Trophoblast cell (in vitro differentiated cells and primary cell): ENCODE measurements around the gene DNAJC4.

Source experiments
- DNase-seq, 2 donors: peaks; one replicate each; pipeline ENCODE4 v3.0.0-alpha.2; 2016
- H2AFZ ChIP-seq: 2 replicates; pipeline ENCODE4 v1.6.1; 2013; ENCODE audit warnings: low read length, moderate library complexity, mild to moderate bottlenecking; ENCODE audit not compliant: insufficient read depth, poor library complexity
- H2AK5ac ChIP-seq: 2 replicates; pipeline ENCODE4 v1.6.1; 2013; ENCODE audit warnings: mild to moderate bottlenecking, low read length
- H2BK120ac ChIP-seq: 2 replicates; pipeline ENCODE4 v1.6.1; 2013; ENCODE audit warnings: low read length, mild to moderate bottlenecking, moderate library complexity; ENCODE audit not compliant: insufficient read depth, poor library complexity
- H2BK12ac ChIP-seq: 2 replicates; pipeline ENCODE4 v1.6.1; 2013; ENCODE audit warnings: mild to moderate bottlenecking, low read length, moderate library complexity
- H2BK5ac ChIP-seq: 2 replicates; pipeline ENCODE4 v1.6.1; 2013; ENCODE audit warnings: low read length, low read depth, moderate library complexity, mild to moderate bottlenecking; ENCODE audit not compliant: poor library complexity
- H3K14ac ChIP-seq: 2 replicates; pipeline ENCODE4 v1.6.1; 2013; ENCODE audit warnings: mild to moderate bottlenecking, low read length
- H3K18ac ChIP-seq: 2 replicates; pipeline ENCODE4 v1.6.1; 2013; ENCODE audit warnings: mild to moderate bottlenecking, low read length
- H3K23ac ChIP-seq: 2 replicates; pipeline ENCODE4 v1.6.1; 2013; ENCODE audit warnings: low read length
- H3K27ac ChIP-seq: 2 replicates; pipeline ENCODE4 v1.5.1; 2013; ENCODE audit warnings: low read depth, mild to moderate bottlenecking, inconsistent platforms, low read length, moderate library complexity
- H3K27me3 ChIP-seq: 2 replicates; pipeline ENCODE4 v1.6.1; 2013; ENCODE audit warnings: inconsistent platforms, mild to moderate bottlenecking, low read length, moderate library complexity; ENCODE audit not compliant: insufficient read depth
- H3K36me3 ChIP-seq, 2 experiments: 1 replicate in 1 of 2; 2 replicates in 1 of 2; pipeline ENCODE4 v1.6.1; 2013; ENCODE audit warnings: low read length in 2 of 2, mild to moderate bottlenecking in 2 of 2, moderate library complexity in 1 of 2; ENCODE audit not compliant: insufficient read depth in 2 of 2, control insufficient read depth in 1 of 2
- H3K4ac ChIP-seq: 2 replicates; pipeline ENCODE4 v1.6.1; 2013; ENCODE audit warnings: low read depth, mild to moderate bottlenecking, low read length, moderate library complexity
- H3K4me1 ChIP-seq, 2 experiments: 1 replicate in 1 of 2; 2 replicates in 1 of 2; pipeline ENCODE4 v1.6.1; 2013; ENCODE audit warnings: low read length in 2 of 2, mild to moderate bottlenecking in 2 of 2, moderate library complexity in 1 of 2; ENCODE audit not compliant: insufficient read depth in 2 of 2, control insufficient read depth in 1 of 2
- H3K4me2 ChIP-seq: 2 replicates; pipeline ENCODE4 v1.6.1; 2013; ENCODE audit warnings: inconsistent platforms, mild to moderate bottlenecking, low read length, moderate library complexity
- H3K4me3 ChIP-seq: 2 replicates; pipeline ENCODE4 v1.5.1; 2013; ENCODE audit warnings: mild to moderate bottlenecking, low read depth, low read length, inconsistent platforms
- H3K79me1 ChIP-seq: one replicate; pipeline ENCODE4 v1.6.1; 2013; ENCODE audit warnings: low read length
- H3K79me2 ChIP-seq: 2 replicates; pipeline ENCODE4 v1.6.1; 2013; ENCODE audit warnings: low read length, mild to moderate bottlenecking; ENCODE audit not compliant: control insufficient read depth, insufficient read depth, poor library complexity
- H3K9ac ChIP-seq: 2 replicates; pipeline ENCODE4 v1.6.1; 2013; ENCODE audit warnings: mild to moderate bottlenecking, low read length
- H3K9me3 ChIP-seq: 2 replicates; pipeline ENCODE4 v1.6.1; 2013; ENCODE audit warnings: low read depth, mild to moderate bottlenecking, control low read depth, inconsistent platforms, low read length; ENCODE audit not compliant: insufficient read depth
- H4K12ac ChIP-seq: 2 replicates; pipeline ENCODE4 v1.6.1; 2013; ENCODE audit warnings: low read depth, mild to moderate bottlenecking, low read length, moderate library complexity
- H4K8ac ChIP-seq: 2 replicates; pipeline ENCODE4 v1.6.1; 2013; ENCODE audit warnings: low read depth, mild to moderate bottlenecking, low read length, moderate library complexity
- H4K91ac ChIP-seq: one replicate; pipeline ENCODE4 v1.6.1; 2013; ENCODE audit warnings: low read depth, mild to moderate bottlenecking, low read length, moderate library complexity
- whole genome bisulfite sequencing: extraction: QIAGEN DNeasy Blood & Tissue Kit; methylation state at CpG from one replicate; pipeline ENCODE4 v1.1.7; 2013; ENCODE audit warnings: missing lambda C conversion rate; ENCODE audit not compliant: insufficient read length, insufficient coverage; ENCODE audit errors: extremely low coverage; 5-methylcytosine and 5-hydroxymethylcytosine counted together

The DNAJC4 gene

GRCh38 chr11:64249038-64249437 is 18.7 kb downstream of the DNAJC4 start:
- H3K9ac ChIP-seq = no peak overlapping the region
- no CpG with 5 or more reads among the region's 4 CpGs for WGBS
- peaks cover 15 to 26% of the 10 kb centered on the region in 2 experiments for H3K4me1 ChIP-seq
- no peak for DNase-seq
- H3K14ac ChIP-seq = no peak overlapping the region
- no peak overlapping the region for H2AFZ ChIP-seq
- H3K79me2 ChIP-seq = peaks cover 24% of the 10 kb centered on the region
- no peak overlapping the region for H3K4ac ChIP-seq
- H3K18ac ChIP-seq = no peak overlapping the region
- H4K12ac ChIP-seq = no peak overlapping the region
- H3K4me2 ChIP-seq = no peak overlapping the region
- no peak overlapping the region for H2BK5ac ChIP-seq
- no peak overlapping the region for H3K27ac ChIP-seq
- H2BK120ac ChIP-seq = no peak overlapping the region
- no peak overlapping the region for H3K23ac ChIP-seq
- no peak overlapping the region for H4K91ac ChIP-seq
- no peak overlapping the region for H2BK12ac ChIP-seq
- H3K4me3 ChIP-seq = no peak overlapping the region
- peaks cover 38% of the 10 kb centered on the region for H3K79me1 ChIP-seq
- no peaks in the 10 kb centered on the region for H3K27me3 ChIP-seq
- no peak overlapping the region for H4K8ac ChIP-seq
- peaks cover 4% of the 10 kb centered on the region for H3K9me3 ChIP-seq
- peaks cover 8 to 18% of the 10 kb centered on the region in 2 experiments for H3K36me3 ChIP-seq
- peak overlapping the region; percentile 5 for H2AK5ac ChIP-seq

- Histone ChIP-seq H3K14ac (no peak overlapping the region), H3K9ac (no peak overlapping the region), H3K4me2 (no peak overlapping the region), H4K91ac (no peak overlapping the region), H2BK5ac (no peak overlapping the region), H3K27ac (no peak overlapping the region), H2AK5ac (no peak overlapping the region), H3K4me3 (no peak overlapping the region), H3K23ac (no peak overlapping the region), H3K4ac (no peak overlapping the region), H3K79me2 (peaks cover 24% of the 10 kb centered on the region), H3K18ac (no peak overlapping the region), H2BK120ac (no peak overlapping the region), H2BK12ac (no peak overlapping the region), H3K27me3 (no peaks in the 10 kb centered on the region), H4K8ac (no peak overlapping the region), H3K4me1 (peaks cover 15 to 25% of the 10 kb centered on the region in 2 experiments), H4K12ac (no peak overlapping the region), H3K79me1 (peaks cover 38% of the 10 kb centered on the region), H3K36me3 (peaks cover 9 to 17% of the 10 kb centered on the region in 2 experiments), H2AFZ (no peak overlapping the region), H3K9me3 (peaks cover 4% of the 10 kb centered on the region)
- WGBS = no CpG with 5 or more reads among the region's 8 CpGs
- no peak for DNase-seq
These were observed 19.4 kb downstream of the DNAJC4 start for GRCh38 chr11:64249563-64250414.

- peak overlapping the region; percentile 55 for H3K4me3 ChIP-seq
- H4K91ac ChIP-seq = peak overlapping the region; percentile 41
- DNase-seq = no peak
- H4K12ac ChIP-seq = no peak overlapping the region
- peaks cover 4% of the 10 kb centered on the region for H3K9me3 ChIP-seq
- no peak overlapping the region for H2AFZ ChIP-seq
- H2BK120ac ChIP-seq = no peak overlapping the region
- peak overlapping the region; percentile 88 for H3K4me2 ChIP-seq
- H2BK5ac ChIP-seq = no peak overlapping the region
- H3K23ac ChIP-seq = no peak overlapping the region
- H3K4me1 ChIP-seq = peaks cover 8 to 18% of the 10 kb centered on the region in 2 experiments
- peak overlapping the region; percentile 85 for H4K8ac ChIP-seq
- no peak overlapping the region for H3K9ac ChIP-seq
- no CpG with 5 or more reads among the region's 13 CpGs for WGBS
- no peaks in the 10 kb centered on the region for H3K27me3 ChIP-seq
- peaks cover 20% of the 10 kb centered on the region for H3K79me2 ChIP-seq
- no peak overlapping the region for H3K14ac ChIP-seq
- H3K27ac ChIP-seq = no peak overlapping the region
- H3K4ac ChIP-seq = no peak overlapping the region
- peak overlapping the region; percentile 55 for H3K18ac ChIP-seq
- peaks cover 32% of the 10 kb centered on the region for H3K79me1 ChIP-seq
- H2BK12ac ChIP-seq = no peak overlapping the region
- no peak overlapping the region for H2AK5ac ChIP-seq
- H3K36me3 ChIP-seq = peaks cover 11 to 18% of the 10 kb centered on the region in 2 experiments
These were observed 20.2 kb downstream of the DNAJC4 start for GRCh38 chr11:64250415-64251015.

GRCh38 chr11:64251016-64251752 is 20.8 kb downstream of the DNAJC4 start, which contains the start of gene PLCB3:
Gene PLCB3 (plus strand): TSS chr11:64251530. CDS start chr11:64251650, 120 bp downstream.
- peak within 1 kb of the TSS; percentile 76 for H3K18ac ChIP-seq
- no CpG with 5 or more reads among the region's 75 CpGs for WGBS
- H2AFZ ChIP-seq = peak within 1 kb of the TSS; percentile 41

More at GRCh38 chr11:64251016-64251752, 20.8 kb downstream of the DNAJC4 start, which contains the start of gene PLCB3:
- peak within 1 kb of the TSS; percentile 82 for H3K9ac ChIP-seq
- peaks cover 8 to 16% of the 10 kb centered on the region in 2 experiments for H3K4me1 ChIP-seq
- peak within 1 kb of the TSS; percentile 79 for H3K4me3 ChIP-seq
- H4K91ac ChIP-seq = peak within 1 kb of the TSS; percentile 74
- peak within 1 kb of the TSS; percentile 81 for H3K4ac ChIP-seq
- no peaks in the 10 kb centered on the region for H3K27me3 ChIP-seq
- H3K9me3 ChIP-seq = peaks cover 2% of the 10 kb centered on the region
- H3K14ac ChIP-seq = peak within 1 kb of the TSS; percentile 36
- peak within 1 kb of the TSS; percentile 50 for H2BK12ac ChIP-seq
- H4K8ac ChIP-seq = peak within 1 kb of the TSS; percentile 85
- peaks cover 25% of the 10 kb centered on the region for H3K79me1 ChIP-seq
- no peak within 1 kb of the TSS for H3K27ac ChIP-seq
- peaks cover 17 to 25% of the 10 kb centered on the region in 2 experiments for H3K36me3 ChIP-seq
- peak within 1 kb of the TSS; percentile 48 for H2BK120ac ChIP-seq
- peak in 1 of 2 donors; percentile 72 for DNase-seq
- H2AK5ac ChIP-seq = peak within 1 kb of the TSS; percentile 77
- H3K79me2 ChIP-seq = peaks cover 14% of the 10 kb centered on the region
- H3K23ac ChIP-seq = no peak within 1 kb of the TSS
- peak within 1 kb of the TSS; percentile 65 for H4K12ac ChIP-seq
- H3K4me2 ChIP-seq = peak within 1 kb of the TSS; percentile 88
- H2BK5ac ChIP-seq = peak within 1 kb of the TSS; percentile 0
